HG03139 (cell line): ENCODE results near the gene CTBS.
"Not testable (repeated sequence)": the region's sequence is repeated elsewhere in the genome, so short reads cannot be mapped to it uniquely, and the experiment has no call there.

Experiments
- ATAC-seq: cut with Tn5 transposase; IDR thresholded peaks from one replicate; pipeline ENCODE4 v1.9.1; 2021; ENCODE audit not compliant: unreplicated experiment

CTBS gene

DNA sequence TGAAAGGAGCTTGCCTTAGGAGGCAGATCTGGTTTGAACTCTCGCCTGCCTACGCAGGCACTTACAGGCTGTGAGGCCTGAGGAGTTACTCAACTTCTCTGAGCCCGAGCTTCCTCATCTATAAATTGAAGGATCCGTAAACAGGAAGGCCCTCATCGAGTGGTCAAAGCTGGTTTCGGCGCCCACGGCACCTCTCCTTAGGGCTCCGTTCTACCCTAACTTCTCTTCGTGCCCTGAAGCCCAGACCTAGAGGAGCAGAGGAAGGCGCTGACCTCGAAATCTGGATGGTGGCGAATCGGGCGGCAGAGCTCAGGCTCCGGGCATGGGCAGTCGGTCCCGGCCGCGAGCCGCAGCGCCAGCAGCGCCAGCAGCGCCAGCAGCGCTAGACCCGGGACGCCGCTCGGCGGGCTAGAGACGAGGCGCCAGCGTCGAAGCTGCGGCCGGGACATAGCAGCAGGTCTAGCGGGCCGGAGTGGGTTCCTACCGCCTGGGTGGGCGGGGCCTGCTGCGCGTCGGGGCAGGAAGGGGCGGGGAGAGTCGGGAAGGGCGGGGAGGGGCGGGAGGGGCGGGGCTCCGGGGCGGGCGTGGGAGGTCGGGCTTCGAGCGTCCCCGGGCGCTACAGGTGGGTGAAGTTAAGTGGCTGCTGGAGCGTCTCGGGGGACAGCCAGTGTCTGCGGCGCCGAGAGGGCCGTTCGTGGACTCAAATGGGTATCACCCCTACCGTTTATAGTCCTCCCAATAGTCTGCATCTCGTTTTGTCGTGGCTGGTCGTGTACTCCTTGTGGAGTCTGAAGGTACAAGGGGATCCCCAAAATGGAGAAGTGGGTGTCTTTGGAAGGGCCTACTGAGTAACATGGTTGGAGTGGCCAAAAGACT, at the start of gene CTBS:
TSS of gene CTBS (minus strand) at position 474 of the 876 bp plus-strand sequence. CDS start at position 449, 25 bp downstream.
- peak; percentile 82 for ATAC-seq

DNA sequence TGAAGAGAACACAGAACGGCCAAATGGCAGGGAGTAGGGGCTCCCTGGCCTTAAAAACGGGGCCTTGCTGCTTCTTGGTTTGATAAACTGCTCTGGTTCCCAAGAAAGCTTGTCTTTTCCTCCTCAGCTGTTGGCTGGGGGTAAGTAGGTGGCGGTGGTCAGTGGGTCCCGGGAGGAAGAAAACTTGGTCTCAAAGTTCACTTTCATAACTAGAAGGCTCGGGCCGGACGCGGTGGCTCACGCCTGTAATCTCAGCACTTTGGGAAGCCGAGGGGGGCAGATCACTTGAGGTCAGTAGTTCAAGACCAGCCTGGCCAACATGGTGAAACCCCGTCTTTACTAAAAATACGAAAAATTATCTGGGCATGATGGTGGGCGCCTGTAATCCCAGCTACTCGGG, 47.3 kb upstream of the CTBS start:
- ATAC-seq, result no peak

GRCh38 chr1:84620720-84621313, 46.6 kb upstream of the CTBS start:
- ATAC-seq, result peak; percentile 95

GRCh38 chr1:84619383-84620102, 45.3 kb upstream of the CTBS start:
- no peak for ATAC-seq

DNA sequence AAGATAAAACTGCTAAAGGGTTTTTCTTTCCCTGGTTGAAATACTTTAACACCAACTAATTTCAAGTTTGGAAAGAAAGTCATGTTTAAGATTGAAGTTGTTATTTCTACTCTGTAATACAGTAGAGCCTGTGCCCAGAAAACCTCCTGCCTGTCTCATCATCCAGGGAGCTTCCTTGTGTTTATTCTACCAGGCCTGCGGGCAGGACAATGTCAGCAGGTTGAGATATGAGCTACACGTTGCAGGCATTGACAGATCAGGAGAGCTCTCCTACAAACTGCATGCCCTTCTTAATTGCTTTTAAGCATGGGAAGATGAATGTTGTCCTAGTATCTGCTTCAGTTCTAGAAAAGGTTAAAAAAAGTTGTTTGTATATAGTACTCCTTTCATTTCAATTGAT, 43.1 kb upstream of the CTBS start:
- no peak for ATAC-seq

DNA sequence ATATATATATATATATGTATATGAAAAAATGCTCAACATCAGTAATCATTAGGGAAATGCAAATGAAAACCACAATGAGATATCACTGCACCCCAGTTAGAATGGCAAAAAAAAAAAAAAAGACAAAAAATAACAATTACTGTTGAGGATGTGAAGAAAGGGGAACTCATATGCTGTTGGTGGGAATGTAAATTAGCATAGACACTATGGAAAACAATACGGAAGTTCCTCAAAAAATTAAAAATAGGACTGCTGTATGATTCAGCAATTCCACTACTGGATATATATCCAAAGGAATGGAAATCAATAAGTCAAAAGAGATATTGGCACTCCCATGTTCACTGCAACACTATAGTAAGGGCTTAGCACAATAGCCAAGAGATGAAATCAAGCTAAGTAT, 41.5 kb upstream of the CTBS start:
- ATAC-seq, result no peak

DNA sequence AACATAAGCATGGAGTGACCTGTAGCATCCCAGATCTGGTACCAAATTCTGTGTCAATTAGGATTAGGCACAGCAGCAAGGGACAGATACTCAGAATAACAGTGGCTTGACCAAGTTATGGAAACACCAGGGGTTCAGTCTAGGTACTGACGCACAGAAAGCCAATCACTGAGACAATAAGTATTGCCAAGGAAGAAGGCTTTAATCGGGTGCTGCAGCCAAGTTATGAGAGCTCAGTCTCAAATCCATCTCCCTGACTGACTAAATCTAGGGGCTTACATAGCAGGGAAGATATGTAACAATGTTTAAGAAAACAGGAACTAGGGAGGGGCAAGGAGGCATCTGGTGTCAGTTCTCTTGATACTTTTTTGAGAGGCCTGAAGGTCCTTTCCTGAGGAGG, 39.6 kb upstream of the CTBS start:
- no peak for ATAC-seq

GRCh38 chr1:84613026-84613425, 38.8 kb upstream of the CTBS start:
- no peak for ATAC-seq

- no peak for ATAC-seq
Measured at GRCh38 chr1:84611796-84612195, 37.6 kb upstream of the CTBS start.

DNA sequence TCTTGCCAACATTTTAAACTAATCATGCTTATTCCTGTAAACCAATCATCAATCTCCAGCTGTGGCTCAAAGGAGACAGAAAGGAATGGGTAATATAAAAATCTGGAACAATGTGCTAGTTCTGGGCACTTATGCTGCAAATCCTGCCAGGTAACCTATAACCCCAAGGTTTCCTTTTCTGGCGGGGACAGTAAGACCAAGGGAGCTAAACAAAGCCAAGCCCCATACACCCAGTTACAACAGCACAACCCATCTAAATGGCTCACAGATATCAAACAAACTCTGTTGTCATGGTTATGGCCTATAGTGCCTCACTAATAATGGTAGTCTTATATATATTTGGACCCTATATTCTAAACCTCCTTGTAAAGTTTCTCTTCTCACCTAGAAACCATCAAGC, 36.9 kb upstream of the CTBS start:
- ATAC-seq, result no peak

DNA sequence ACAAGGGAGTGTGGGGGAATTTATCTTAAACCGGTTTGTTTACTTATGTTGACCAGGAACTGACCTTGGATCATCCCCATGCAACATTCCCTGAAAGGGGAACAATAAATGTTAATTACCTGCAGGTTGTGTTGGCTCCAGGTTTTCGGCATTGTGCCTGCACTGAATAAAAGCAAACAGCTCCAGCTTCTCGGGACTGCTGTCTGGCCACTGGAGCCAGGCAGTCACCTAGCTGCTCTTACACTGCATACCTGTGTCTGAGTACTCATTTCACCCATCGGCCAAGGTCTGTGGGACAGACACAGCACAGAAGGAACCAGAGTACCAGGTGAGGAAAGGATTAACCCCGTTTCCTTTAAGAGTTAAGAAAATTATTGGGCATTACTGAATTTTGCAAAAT, 32.7 kb upstream of the CTBS start:
- no peak for ATAC-seq

DNA sequence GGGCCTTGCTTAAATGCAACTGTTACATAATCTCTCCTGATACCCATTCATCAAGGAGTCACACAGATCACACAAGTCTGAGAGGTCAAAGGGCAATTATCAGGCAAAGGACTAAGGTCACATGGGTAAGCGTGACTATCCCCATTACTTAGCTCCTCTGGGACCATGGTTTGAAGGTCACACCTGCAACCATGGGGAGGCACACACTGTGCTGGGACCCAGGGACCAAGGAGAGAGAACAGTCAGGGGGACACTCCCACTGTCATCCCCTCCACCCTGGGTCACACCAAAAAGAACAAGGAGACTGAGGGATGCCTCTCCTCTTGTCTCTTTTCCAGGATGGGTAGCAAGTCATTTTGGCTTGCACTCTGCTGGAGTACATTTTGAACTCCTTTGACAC, 30.9 kb upstream of the CTBS start:
- ATAC-seq, result no peak

GRCh38 chr1:84603941-84604830, 29.9 kb upstream of the CTBS start:
- no peak for ATAC-seq

GRCh38 chr1:84603223-84603622, 29.0 kb upstream of the CTBS start:
- ATAC-seq, result no peak

DNA sequence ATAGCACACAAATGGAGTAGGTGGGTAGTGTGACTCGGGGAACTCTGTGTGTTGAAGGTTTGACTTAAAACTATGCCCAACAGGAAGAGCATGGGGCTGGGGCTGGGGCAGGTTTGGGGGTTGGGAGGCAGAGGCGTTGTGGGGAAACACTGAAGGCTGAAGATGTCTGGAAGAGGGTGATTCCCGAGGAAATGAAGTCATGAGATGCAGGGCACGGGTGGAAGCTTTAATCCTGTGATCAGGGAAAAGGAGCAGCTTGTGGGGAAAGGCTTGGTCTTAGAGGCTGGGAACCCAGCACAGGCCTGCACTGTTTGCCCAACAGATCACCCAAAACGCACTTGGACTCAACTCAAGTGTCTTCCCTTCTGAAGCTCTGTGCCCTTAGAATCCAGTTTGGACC, 26.6 kb upstream of the CTBS start:
- ATAC-seq, result no peak

- peak; percentile 71 for ATAC-seq
Measured at GRCh38 chr1:84598846-84599741, 24.9 kb upstream of the CTBS start.

DNA sequence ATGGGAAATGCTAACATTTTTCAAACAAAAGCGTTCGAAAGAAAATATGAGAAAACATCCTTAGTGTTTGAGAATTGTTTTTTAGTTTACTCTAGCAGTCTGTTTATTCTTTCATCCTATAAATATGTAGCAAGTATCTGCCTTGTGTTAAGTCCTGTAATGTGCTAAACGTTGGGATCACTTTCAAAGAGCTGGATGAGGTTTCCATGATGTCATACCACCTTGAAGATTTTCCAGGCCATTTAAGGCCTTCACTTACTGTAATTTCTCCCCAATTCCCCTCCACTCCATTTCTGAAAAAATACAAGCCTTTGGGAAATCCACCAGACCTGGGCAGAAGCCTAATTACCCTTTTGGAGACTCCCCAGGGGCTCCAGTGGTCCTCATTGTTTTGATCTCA, 24.2 kb upstream of the CTBS start:
- no peak for ATAC-seq

GRCh38 chr1:84597011-84597410, 22.8 kb upstream of the CTBS start:
- no peak for ATAC-seq

- not testable (repeated sequence) for ATAC-seq
Measured at GRCh38 chr1:84594959-84595358, 20.7 kb upstream of the CTBS start.

- no peak for ATAC-seq
Measured at GRCh38 chr1:84587099-84587498, 12.9 kb upstream of the CTBS start.
